ENCODE data around the gene ARHGAP12.
"Not testable (repeated sequence)": the region's sequence is repeated elsewhere in the genome, so short reads cannot be mapped to it uniquely, and the experiment has no call there.

The ARHGAP12 gene, protein sequence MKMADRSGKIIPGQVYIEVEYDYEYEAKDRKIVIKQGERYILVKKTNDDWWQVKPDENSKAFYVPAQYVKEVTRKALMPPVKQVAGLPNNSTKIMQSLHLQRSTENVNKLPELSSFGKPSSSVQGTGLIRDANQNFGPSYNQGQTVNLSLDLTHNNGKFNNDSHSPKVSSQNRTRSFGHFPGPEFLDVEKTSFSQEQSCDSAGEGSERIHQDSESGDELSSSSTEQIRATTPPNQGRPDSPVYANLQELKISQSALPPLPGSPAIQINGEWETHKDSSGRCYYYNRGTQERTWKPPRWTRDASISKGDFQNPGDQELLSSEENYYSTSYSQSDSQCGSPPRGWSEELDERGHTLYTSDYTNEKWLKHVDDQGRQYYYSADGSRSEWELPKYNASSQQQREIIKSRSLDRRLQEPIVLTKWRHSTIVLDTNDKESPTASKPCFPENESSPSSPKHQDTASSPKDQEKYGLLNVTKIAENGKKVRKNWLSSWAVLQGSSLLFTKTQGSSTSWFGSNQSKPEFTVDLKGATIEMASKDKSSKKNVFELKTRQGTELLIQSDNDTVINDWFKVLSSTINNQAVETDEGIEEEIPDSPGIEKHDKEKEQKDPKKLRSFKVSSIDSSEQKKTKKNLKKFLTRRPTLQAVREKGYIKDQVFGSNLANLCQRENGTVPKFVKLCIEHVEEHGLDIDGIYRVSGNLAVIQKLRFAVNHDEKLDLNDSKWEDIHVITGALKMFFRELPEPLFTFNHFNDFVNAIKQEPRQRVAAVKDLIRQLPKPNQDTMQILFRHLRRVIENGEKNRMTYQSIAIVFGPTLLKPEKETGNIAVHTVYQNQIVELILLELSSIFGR

DNA sequence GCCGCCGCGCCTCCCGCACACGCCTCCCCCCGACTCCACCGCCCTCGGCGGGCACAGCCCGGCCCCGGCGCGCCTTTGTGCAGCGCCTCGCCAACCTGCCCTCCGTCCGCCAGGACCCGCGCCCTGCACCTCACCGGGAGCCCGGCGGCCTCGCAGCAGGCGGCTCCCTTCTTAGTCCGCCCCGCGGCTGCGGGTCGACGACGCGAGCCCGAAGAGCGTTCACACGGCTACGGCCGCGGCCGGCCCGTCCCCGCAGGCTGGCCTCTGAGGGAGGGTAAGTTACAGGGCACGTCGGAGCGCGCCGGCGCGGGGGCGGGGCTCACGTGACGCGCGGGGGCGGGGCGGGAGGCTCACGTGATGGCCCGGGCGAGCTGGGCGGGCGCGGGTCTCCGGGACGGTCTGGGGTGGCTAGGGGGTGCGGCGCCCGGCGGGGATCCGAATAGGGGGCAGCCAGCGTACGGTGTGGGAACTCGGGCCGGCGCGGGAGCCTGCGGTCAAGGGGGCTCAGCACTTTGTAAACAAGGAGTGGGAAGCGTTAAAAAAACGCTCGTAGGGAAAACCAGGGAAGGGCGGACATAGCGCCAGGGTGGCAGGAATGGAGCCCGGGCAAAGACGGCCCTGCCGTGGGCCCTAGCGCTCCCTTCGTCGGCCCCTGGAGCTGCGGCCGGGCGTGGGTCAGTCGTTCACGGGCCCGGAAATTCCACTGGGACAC, at the start of gene ARHGAP12:
ARHGAP12 (minus strand) TSS at position 283 of the 712 bp plus-strand sequence. CDS start 19,976 bp downstream, outside the sequence.
- DNase-seq (ENCODE audit: insufficient read length, low spot score), result peak; percentile 66
- FAIRE-seq, result peak; percentile 47

DNA sequence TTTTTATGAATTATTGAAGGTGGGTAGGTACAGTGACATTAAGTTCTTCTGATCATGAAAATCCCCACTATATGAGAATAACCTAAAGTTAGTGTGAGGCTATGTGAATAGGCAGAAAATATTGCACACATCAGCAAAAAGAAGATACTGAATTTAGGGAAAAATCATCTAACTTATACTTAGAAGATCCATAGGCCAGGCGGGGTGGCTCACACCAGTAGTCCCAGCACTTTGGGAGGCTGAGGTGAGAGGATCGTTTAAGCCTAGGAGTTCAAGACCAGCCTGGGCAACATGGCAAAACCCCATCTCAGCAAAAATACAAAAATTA, 49.5 kb upstream of the ARHGAP12 start:
- FAIRE-seq (no peak), DNase-seq (ENCODE audit: insufficient read length, low spot score) (no peak)

GRCh38 chr10:31977440-31978155, 49.0 kb upstream of the ARHGAP12 start:
- FAIRE-seq (no peak), DNase-seq (ENCODE audit: insufficient read length, low spot score) (no peak)

DNA sequence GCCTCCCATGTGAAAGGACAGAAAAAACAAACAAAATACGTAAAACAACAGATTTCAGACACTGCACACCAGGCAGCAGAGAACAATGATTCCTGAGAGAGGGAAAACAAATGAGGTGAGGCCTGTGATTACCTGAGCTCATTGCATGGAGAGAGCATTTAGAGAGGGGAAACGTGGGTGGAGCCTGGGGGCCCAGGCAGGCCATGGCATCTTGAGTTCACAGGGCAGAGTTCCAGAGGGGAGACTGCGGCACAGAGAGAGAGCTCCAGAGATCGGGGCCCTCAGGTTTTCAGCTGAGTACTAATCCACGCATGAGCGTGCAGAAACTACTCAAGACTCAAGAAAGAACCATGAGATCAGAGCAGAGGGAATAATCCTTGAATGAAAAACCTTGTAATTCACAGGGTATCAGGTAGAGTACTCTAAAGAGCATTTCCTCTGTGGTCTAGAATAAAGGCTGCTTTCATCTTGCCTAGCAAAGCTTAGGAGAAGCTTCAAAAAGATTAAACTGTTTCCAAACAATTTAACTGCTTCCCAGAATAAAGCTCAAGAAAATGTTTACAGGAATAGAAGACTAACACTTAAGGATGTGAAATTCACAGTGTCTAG, 46.6 kb upstream of the ARHGAP12 start:
- DNase-seq (ENCODE audit: insufficient read length, low spot score) (no peak), FAIRE-seq (no peak)

DNA sequence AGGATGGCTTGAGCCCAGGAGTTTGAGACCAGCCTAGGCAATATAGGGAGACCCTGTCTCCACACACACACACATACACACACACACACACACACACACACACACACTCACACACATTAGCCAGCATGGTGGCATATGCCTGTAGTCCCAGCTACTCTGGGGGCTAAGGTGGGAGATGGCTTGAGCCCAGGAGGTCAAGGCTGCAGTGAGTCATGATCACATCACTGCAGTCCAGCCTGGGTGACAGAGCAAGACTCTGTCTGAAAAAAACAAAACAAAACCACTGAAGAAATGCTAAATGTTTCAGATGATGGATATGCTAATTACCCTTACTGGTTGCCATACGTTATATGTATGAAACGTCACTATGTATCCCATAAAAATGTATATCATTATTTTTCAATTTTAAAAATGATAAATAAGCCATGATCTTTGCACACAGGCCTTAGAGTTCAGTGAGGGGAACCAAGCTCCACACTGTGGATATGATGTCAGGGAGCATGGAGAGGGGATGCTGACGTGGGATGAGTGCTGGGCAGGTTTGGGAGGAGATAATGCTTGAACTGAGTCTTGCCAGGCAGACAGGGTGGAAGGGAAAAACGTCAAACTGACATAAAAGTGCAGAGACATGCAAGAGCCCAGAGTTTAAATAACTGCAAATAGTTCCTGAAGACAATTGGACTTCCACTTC, 45.9 kb upstream of the ARHGAP12 start:
- FAIRE-seq, result no peak
- DNase-seq (ENCODE audit: insufficient read length, low spot score), result no peak

- no peak for FAIRE-seq
Observed at GRCh38 chr10:31972519-31973041, 43.9 kb upstream of the ARHGAP12 start.

DNA sequence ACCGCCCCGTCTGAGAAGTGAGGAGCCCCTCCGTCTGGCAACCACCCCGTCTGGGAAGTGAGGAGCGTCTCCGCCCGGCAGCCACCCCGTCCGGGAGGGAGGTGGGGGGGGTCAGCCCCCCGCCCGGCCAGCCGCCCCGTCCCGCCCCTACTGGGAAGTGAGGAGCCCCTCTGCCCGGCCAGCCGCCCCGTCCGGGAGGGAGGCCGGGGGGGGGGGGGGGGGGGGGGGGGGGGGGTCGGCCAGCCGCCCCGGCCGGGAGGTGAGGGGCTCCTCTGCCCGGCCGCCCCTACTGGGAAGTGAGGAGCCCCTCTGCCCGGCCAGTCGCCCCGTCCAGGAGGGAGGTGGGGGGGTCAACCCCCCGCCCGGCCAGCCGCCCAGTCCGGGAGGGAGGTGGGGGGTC, 41.2 kb upstream of the ARHGAP12 start:
- not testable (repeated sequence) for DNase-seq (ENCODE audit: insufficient read length, low spot score)
- FAIRE-seq, result peak; percentile 37

More at GRCh38 chr10:31972519-31973041, 43.9 kb upstream of the ARHGAP12 start:
- no peak for DNase-seq (ENCODE audit: insufficient read length, low spot score)

DNA sequence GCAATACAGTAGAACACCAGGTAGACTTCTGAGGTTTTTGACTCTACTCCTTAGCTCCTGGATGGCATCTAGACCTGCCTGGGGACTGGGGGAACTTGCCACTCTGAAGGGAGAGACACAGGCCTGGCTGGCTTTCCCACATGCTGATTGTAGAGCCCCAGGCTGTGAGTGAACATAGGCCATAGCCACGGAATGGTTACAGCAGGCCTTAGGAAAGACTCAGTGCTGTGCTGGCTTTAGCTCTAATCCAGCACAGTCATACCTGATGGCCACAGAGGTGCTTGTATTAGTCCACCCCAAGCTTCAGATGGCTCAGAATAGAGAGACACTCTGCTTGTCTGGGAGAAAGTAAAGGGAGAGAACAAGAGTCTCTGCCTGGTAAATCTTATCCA, 35.0 kb upstream of the ARHGAP12 start:
- DNase-seq (ENCODE audit: insufficient read length, low spot score), result no peak
- no peak for FAIRE-seq

- DNase-seq (ENCODE audit: insufficient read length, low spot score), result no peak
- no peak for FAIRE-seq
Observed at GRCh38 chr10:31962826-31963588, 34.4 kb upstream of the ARHGAP12 start.

- no peak for DNase-seq (ENCODE audit: insufficient read length, low spot score)
- FAIRE-seq, result no peak
Observed at GRCh38 chr10:31961277-31962074, 32.8 kb upstream of the ARHGAP12 start.

GRCh38 chr10:31959461-31960173, 31.0 kb upstream of the ARHGAP12 start:
- DNase-seq (ENCODE audit: insufficient read length, low spot score), result no peak
- FAIRE-seq, result no peak

DNA sequence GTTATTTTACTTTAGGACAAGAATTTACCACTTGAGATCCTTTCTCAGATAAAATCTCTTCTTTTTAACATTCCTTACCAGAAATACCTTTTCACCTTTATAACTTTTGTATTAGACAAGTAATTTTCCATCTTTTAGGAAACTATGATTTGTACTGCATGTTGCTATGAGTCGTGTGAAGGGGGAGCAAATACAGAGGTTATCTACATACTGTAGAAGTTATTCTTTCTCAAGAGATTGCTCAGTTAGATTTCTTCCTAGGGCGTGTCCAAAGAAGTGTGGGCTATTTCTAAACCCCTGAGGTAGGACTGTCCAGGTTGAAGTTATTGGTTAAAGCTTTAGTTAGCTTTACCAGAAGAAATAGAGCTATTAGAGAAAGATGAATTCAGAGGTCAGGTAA, 30.2 kb upstream of the ARHGAP12 start:
- FAIRE-seq (no peak), DNase-seq (ENCODE audit: insufficient read length, low spot score) (no peak)

- no peak for FAIRE-seq
- DNase-seq (ENCODE audit: insufficient read length, low spot score), result no peak
Observed at GRCh38 chr10:31956200-31956946, 27.7 kb upstream of the ARHGAP12 start.

GRCh38 chr10:31954410-31955191, 26.0 kb upstream of the ARHGAP12 start:
- FAIRE-seq (no peak), DNase-seq (ENCODE audit: insufficient read length, low spot score) (no peak)

DNA sequence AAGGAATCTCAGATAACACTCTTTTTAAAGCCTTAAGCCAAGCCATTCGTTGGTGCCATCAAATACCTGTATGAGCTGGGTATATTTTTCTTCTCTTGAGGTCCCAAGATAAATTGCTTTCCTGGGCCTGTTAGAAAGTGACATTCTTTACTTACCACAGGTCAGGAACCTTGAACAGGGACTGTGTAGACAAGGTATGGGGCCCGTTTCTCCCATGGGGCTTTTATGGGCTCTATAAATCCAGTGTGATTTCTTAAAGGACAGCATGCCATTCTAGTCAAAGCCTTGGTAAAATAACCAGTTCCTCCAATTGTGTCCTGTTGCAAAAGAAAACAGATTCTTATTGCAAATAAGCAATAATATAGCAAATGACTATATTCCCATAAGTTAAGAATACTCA, 24.8 kb upstream of the ARHGAP12 start:
- no peak for FAIRE-seq

GRCh38 chr10:31953080-31953479, 24.4 kb upstream of the ARHGAP12 start:
- FAIRE-seq (no peak), DNase-seq (ENCODE audit: insufficient read length, low spot score) (no peak)

More for the DNA sequence above, 24.8 kb upstream of the ARHGAP12 start:
- DNase-seq (ENCODE audit: insufficient read length, low spot score), result no peak

Measured in GM19239 (cell line).